RWPE2 (cell line): ENCODE measurements around the gene VPS33B.

Experiments
- ATAC-seq: fragments of 200-7000 bp; cut with Tn5 transposase; 3 replicates; pipeline ENCODE4 v1.9.1; 2021; ENCODE audit warnings: low read depth
- DNase-seq: peaks from one replicate; pipeline ENCODE4 v3.0.0-alpha.2; 2020; ENCODE audit warnings: low spot score
- H3K27ac ChIP-seq: fragments of 450-650 bp; 2 replicates; pipeline ENCODE4 v1.5.1; 2017; ENCODE audit warnings: mild to moderate bottlenecking; ENCODE audit not compliant: poor library complexity, severe bottlenecking
- H3K27me3 ChIP-seq: fragments of 250-450 bp; sonication (Bioruptor Pico); 2 replicates; pipeline ENCODE4 v1.5.1; 2021; ENCODE audit warnings: mild to moderate bottlenecking, moderate library complexity; ENCODE audit not compliant: insufficient read depth, poor library complexity, severe bottlenecking
- H3K36me3 ChIP-seq: fragments of 250-450 bp; sonication (Bioruptor Pico); 2 replicates; pipeline ENCODE4 v1.5.1; 2020; ENCODE audit warnings: low read depth, mild to moderate bottlenecking, moderate library complexity
- H3K4me1 ChIP-seq: fragments of 250-450 bp; sonication (Bioruptor Pico); 2 replicates; pipeline ENCODE4 v1.5.1; 2021; ENCODE audit warnings: mild to moderate bottlenecking, moderate library complexity; ENCODE audit not compliant: insufficient read depth, poor library complexity, severe bottlenecking
- H3K4me3 ChIP-seq: fragments of 250-450 bp; sonication (Bioruptor Pico); 2 replicates; pipeline ENCODE4 v1.5.1; 2021; ENCODE audit warnings: mild to moderate bottlenecking, moderate library complexity; ENCODE audit not compliant: severe bottlenecking
- H3K9me3 ChIP-seq: fragments of 250-450 bp; sonication (Bioruptor Pico); 2 replicates; pipeline ENCODE4 v1.5.1; 2021; ENCODE audit warnings: mild to moderate bottlenecking, moderate library complexity; ENCODE audit not compliant: severe bottlenecking
- TF ChIP-seq, protein P1 (sequence below): fragments of 450-650 bp; IDR thresholded peaks from one replicate; pipeline ENCODE4 v1.5.1; 2017; ENCODE audit warnings: mild to moderate bottlenecking, moderate library complexity; ENCODE audit not compliant: poor library complexity, severe bottlenecking

VPS33B gene

DNA sequence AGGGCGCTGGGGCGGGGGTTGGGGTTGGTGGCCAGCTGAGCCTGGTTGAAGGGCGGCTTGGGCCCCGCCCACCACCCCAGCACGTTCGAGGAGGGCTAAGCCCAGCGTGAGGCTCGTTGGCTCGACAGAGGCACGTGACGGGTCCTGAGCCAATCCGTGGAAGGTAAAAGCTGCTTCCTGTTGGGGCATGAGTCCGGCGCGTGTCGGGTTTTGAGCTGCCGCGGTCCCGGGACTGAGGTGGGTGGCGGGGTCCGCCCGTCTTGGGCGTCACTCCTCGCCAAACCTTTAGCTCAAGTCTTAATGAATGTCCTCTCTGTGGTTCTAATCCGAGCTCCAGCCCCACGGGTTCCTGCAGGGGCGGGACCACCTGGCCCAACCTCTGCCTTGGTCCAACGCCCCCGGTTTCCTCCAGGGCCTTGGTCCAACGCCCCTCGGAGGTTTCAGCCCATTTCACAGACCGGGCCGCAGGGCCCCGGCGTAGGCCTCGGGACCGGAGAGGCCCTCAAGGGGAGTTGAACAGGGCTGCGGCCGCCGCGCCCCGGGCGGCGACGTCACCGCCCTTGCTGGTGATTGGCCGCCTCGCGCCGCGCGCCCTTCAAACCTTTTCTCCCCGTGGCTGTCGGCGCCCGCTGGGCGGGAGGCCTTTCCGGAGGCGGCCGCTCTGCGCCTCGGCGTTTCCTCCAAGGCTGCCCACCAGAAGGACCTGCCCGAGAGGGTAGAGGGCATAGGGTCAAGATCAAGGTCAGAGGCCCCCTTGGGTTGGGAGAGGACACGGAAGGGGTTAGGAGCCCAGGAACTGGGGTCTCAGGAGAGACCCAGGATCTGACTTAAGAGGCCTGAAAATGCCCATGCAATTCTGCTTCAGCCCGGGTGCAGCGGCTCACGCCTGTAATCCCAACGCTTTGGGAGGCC lies 67.4 kb downstream of the VPS33B start, which contains the start of gene RCCD1:
Gene RCCD1 (plus strand): TSS at position 173 of the 912 bp plus-strand sequence. CDS start 1,851 bp downstream, outside the sequence.
- no peaks in the 10 kb centered on the region for H3K27me3 ChIP-seq
- ATAC-seq (peak; percentile 87), DNase-seq (peak; percentile 99)
- H3K36me3 ChIP-seq, result peaks cover 43% of the 10 kb centered on the region
- peaks cover 5% of the 10 kb centered on the region for H3K4me1 ChIP-seq
- peak within 1 kb of the TSS; percentile 56 for H3K4me3 ChIP-seq
- H3K9me3 ChIP-seq, result no peaks in the 10 kb centered on the region
- TF ChIP-seq, protein P1, sequence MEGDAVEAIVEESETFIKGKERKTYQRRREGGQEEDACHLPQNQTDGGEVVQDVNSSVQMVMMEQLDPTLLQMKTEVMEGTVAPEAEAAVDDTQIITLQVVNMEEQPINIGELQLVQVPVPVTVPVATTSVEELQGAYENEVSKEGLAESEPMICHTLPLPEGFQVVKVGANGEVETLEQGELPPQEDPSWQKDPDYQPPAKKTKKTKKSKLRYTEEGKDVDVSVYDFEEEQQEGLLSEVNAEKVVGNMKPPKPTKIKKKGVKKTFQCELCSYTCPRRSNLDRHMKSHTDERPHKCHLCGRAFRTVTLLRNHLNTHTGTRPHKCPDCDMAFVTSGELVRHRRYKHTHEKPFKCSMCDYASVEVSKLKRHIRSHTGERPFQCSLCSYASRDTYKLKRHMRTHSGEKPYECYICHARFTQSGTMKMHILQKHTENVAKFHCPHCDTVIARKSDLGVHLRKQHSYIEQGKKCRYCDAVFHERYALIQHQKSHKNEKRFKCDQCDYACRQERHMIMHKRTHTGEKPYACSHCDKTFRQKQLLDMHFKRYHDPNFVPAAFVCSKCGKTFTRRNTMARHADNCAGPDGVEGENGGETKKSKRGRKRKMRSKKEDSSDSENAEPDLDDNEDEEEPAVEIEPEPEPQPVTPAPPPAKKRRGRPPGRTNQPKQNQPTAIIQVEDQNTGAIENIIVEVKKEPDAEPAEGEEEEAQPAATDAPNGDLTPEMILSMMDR, result no peak
- peak within 1 kb of the TSS; percentile 76 for H3K27ac ChIP-seq

DNA sequence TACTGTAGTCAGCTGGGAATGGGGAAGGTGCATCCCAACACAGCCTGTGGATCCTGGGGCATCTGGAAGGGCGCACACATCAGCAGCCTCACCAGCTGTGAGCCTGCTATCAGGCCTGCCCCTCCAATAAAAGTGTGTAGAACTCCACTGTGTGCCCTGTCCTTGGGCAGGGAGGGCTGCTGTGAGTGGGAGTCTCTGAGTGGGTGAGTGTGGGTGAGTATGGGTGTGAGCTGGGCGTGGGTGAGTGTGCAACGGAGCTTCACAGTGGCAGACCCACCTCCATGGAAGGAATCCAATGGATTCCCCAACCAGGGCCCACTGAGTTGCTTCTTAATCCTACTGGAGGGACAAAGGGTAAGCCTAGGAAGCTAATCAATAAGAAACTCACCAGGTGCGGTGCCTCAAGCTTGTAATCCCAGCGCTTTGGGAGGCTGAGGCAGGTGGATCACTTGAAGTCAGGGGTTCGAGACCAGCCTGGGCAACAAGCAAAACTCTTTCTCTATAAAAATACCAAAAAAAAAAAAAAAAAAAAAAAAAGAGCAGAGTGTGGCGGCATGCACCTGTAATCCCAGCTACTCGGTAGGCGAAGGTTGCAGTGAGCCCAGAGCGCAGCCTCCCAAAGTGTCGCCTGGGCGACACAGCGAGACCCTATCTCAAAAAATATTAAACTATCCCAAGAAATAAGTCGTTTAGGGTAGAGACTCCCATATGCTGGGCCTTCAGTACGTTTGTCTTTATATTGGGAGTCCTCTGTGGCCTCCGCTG lies 68.3 kb downstream of the VPS33B start:
- no peak overlapping the region for H3K4me3 ChIP-seq
- peak overlapping the region; percentile 76 for H3K27ac ChIP-seq
- H3K36me3 ChIP-seq, result peaks cover 44% of the 10 kb centered on the region
- H3K9me3 ChIP-seq, result no peaks in the 10 kb centered on the region
- ATAC-seq, result no peak
- DNase-seq, result no peak
- TF ChIP-seq, protein P1, result no peak
- peaks cover 12% of the 10 kb centered on the region for H3K4me1 ChIP-seq
- H3K27me3 ChIP-seq, result no peaks in the 10 kb centered on the region

DNA sequence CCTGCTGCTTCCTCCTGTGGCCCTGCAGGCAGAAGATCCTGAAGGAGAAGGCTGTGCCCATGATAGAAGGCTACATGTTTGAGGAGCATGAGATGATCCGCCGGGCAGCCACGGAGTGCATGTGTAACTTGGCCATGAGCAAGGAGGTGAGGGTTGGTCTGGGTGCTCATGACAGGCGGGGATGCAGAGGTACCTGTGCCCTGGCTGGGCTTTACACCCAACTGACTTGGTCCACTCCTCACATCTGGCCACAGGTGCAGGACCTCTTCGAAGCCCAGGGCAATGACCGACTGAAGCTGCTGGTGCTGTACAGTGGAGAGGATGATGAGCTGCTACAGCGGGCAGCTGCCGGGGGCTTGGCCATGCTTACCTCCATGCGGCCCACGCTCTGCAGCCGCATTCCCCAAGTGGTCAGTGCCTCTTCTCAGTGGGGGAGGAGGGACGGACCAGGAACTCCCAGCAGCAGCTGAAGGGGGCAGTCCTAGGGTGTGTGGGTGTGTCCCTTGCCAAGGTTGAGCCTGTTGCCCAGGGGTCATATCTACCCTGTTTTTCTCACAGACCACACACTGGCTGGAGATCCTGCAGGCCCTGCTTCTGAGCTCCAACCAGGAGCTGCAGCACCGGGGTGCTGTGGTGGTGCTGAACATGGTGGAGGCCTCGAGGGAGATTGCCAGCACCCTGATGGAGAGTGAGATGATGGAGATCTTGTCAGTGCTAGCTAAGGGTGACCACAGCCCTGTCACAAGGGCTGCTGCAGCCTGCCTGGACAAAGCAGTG lies 69.3 kb downstream of the VPS33B start:
- Histone ChIP-seq H3K36me3 (peaks cover 49% of the 10 kb centered on the region), H3K9me3 (no peaks in the 10 kb centered on the region), H3K4me1 (peaks cover 14% of the 10 kb centered on the region), H3K27ac (no peak overlapping the region), H3K27me3 (no peaks in the 10 kb centered on the region), H3K4me3 (no peak overlapping the region)
- DNase-seq, result no peak
- TF ChIP-seq, protein P1, result no peak
- ATAC-seq, result no peak

DNA sequence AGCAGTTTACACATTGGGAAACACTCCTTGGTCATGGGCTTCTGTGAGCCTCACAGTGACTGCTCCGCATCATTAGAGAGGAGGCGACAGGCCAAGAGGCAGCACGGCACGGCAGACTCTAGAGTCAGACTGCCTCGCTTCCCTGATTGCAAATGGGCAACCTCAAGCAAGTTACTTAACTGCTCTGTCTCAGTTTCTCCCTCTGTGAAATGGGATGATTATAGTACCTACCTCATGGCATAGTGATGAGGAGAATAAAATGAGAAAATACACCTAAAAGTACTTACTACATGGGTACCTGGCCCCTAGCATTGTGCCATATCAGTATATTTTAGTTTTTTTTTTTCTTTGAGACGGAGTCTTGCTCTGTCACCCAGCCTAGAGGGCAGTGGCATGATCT lies 71.7 kb downstream of the VPS33B start:
- H3K4me3 ChIP-seq, result no peak overlapping the region
- no peaks in the 10 kb centered on the region for H3K9me3 ChIP-seq
- H3K4me1 ChIP-seq, result peaks cover 9% of the 10 kb centered on the region
- H3K27ac ChIP-seq, result no peak overlapping the region
- TF ChIP-seq, protein P1, result no peak
- no peak for DNase-seq
- no peaks in the 10 kb centered on the region for H3K27me3 ChIP-seq
- ATAC-seq, result no peak
- H3K36me3 ChIP-seq, result peaks cover 66% of the 10 kb centered on the region
